Measurements from ENCODE around the gene FRMPD4. TPM values are rescaled to one million over a fixed set of nuclear protein-coding genes. Genes with fewer than 3 reads are reported as not detected.

FRMPD4 gene
- total RNA-seq, 4 donors from 2014 or later: 0.17 to 0.83 (median 0.46) TPM

- TF ChIP-seq EP300 (IDR thresholded peaks at IDR 0.05): no peak
- TF ChIP-seq, protein P1, sequence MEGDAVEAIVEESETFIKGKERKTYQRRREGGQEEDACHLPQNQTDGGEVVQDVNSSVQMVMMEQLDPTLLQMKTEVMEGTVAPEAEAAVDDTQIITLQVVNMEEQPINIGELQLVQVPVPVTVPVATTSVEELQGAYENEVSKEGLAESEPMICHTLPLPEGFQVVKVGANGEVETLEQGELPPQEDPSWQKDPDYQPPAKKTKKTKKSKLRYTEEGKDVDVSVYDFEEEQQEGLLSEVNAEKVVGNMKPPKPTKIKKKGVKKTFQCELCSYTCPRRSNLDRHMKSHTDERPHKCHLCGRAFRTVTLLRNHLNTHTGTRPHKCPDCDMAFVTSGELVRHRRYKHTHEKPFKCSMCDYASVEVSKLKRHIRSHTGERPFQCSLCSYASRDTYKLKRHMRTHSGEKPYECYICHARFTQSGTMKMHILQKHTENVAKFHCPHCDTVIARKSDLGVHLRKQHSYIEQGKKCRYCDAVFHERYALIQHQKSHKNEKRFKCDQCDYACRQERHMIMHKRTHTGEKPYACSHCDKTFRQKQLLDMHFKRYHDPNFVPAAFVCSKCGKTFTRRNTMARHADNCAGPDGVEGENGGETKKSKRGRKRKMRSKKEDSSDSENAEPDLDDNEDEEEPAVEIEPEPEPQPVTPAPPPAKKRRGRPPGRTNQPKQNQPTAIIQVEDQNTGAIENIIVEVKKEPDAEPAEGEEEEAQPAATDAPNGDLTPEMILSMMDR (IDR thresholded peaks at IDR 0.05): no peak
- no peak for TF ChIP-seq POLR2AphosphoS5 (IDR thresholded peaks at IDR 0.05)
- no peak for TF ChIP-seq POLR2A (IDR thresholded peaks at IDR 0.05; ENCODE audit: low read depth)
- Histone ChIP-seq H3K9me3 (no peaks in the 10 kb centered on the region), H3K27me3 (no peaks in the 10 kb centered on the region), H3K27ac (replicated peaks in 1 of 4) (no peak overlapping the region), H3K4me1 (no peaks in the 10 kb centered on the region), H3K4me3 (no peak overlapping the region), H3K36me3 (no peaks in the 10 kb centered on the region)
- intact Hi-C loops (cut with DNase I): no loop called here
- DNase-seq (ENCODE audit: extremely low spot score): no peak
- 77% methylated on average over 5 of the region's 5 CpGs for WGBS
Measured at GRCh38 chrX:12234534-12235329, 96.5 kb downstream of the FRMPD4 start.

GRCh38 chrX:12236156-12236555 lies 97.9 kb downstream of the FRMPD4 start:
- no peaks in the 10 kb centered on the region for H3K27me3 ChIP-seq
- no peak overlapping the region for H3K27ac ChIP-seq (replicated peaks in 1 of 4)
- no peak for TF ChIP-seq POLR2A (IDR thresholded peaks at IDR 0.05; ENCODE audit: low read depth)
- H3K4me1 ChIP-seq: no peaks in the 10 kb centered on the region
- intact Hi-C loops (cut with DNase I): no loop called here
- H3K9me3 ChIP-seq: no peaks in the 10 kb centered on the region
- H3K36me3 ChIP-seq: no peaks in the 10 kb centered on the region
- WGBS: 74% methylated on average over 2 of the region's 2 CpGs
- no peak overlapping the region for H3K4me3 ChIP-seq
- DNase-seq (ENCODE audit: extremely low spot score): no peak

- Histone ChIP-seq H3K4me1 (no peaks in the 10 kb centered on the region), H3K4me3 (no peak overlapping the region), H3K9me3 (no peaks in the 10 kb centered on the region), H3K27ac (replicated peaks in 1 of 4) (no peak overlapping the region), H3K27me3 (no peaks in the 10 kb centered on the region), H3K36me3 (no peaks in the 10 kb centered on the region)
- DNase-seq (ENCODE audit: extremely low spot score): no peak
- intact Hi-C loops (cut with DNase I): no loop called here
- TF ChIP-seq, protein P1 (IDR thresholded peaks at IDR 0.05): no peak
- TF ChIP-seq POLR2A (IDR thresholded peaks at IDR 0.05; ENCODE audit: low read depth) (no peak), EP300 (IDR thresholded peaks at IDR 0.05) (no peak), POLR2AphosphoS5 (IDR thresholded peaks at IDR 0.05) (no peak)
Measured at GRCh38 chrX:12237131-12237530, 98.9 kb downstream of the FRMPD4 start.

DNA sequence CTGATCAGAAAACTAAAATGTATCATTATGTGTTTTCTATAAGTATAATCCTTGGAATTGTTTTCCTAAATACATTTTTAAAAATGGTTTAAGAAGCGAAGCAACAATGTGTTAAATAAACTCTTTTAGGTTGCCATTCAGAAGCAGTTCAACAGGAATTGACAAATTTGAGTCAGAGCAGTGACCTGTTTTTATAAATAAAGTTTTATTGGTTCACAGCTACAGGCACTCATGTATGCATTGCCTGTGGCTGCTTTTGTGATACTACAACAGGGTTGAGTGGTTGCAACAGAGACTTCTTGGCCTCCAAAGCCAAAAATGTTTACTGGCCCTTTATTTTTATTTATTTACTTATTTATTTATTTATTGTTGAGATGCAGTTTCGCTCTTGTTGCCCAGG lies 99.5 kb downstream of the FRMPD4 start:
- intact Hi-C loops (cut with DNase I): no loop called here
- 74% methylated on average over 2 of the region's 2 CpGs for WGBS

DNA sequence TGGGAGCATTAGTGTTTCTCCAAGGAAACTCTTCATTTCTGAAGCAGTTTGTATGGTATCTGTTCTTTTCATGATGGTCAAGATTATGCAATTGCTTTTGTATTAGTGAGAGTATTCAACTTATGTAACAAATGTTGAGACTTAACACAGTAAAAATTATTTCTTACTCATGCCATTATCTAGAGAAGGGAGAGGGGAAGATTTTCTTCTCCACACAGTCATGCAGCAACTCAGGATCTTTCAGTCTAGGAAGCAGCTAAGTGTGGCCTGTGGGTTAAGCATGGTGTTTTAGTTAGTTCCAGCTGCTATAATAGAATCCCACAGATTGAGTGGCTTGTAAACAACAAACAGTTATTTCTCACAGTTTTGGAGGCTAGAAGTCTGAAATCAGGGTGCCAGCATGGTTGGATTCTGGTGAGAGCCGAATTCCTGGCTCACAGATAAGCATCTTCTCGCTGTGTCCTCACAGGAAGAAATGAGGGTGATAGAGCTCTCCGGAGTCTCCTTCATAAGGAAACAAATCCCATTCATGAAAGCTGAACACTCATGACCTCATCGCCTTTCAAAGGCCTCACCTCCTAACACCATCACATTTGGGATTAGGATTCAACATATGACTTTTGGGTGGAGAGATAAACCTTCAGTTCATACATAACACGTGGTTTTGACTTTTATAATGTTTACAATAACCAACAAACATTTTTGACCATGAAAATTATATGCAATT lies 101.2 kb downstream of the FRMPD4 start:
- Histone ChIP-seq H3K9me3 (no peaks in the 10 kb centered on the region), H3K27ac (replicated peaks in 1 of 4) (no peak overlapping the region), H3K36me3 (no peaks in the 10 kb centered on the region), H3K27me3 (no peaks in the 10 kb centered on the region), H3K4me3 (no peak overlapping the region), H3K4me1 (no peaks in the 10 kb centered on the region)
- no peak for DNase-seq (ENCODE audit: extremely low spot score)
- intact Hi-C loops (cut with DNase I): no loop called here
- WGBS: 71% methylated on average over 5 of the region's 5 CpGs
- TF ChIP-seq POLR2A (IDR thresholded peaks at IDR 0.05; ENCODE audit: low read depth) (no peak), POLR2AphosphoS5 (IDR thresholded peaks at IDR 0.05) (no peak), EP300 (IDR thresholded peaks at IDR 0.05) (no peak)
- TF ChIP-seq, protein P1 (IDR thresholded peaks at IDR 0.05): no peak

More for the DNA sequence above, 99.5 kb downstream of the FRMPD4 start:
- H3K4me3 ChIP-seq: no peak overlapping the region
- H3K27ac ChIP-seq (replicated peaks in 1 of 4): no peak overlapping the region
- no peaks in the 10 kb centered on the region for H3K9me3 ChIP-seq
- H3K4me1 ChIP-seq: no peaks in the 10 kb centered on the region
- no peaks in the 10 kb centered on the region for H3K36me3 ChIP-seq
- DNase-seq (ENCODE audit: extremely low spot score): no peak
- TF ChIP-seq POLR2A (IDR thresholded peaks at IDR 0.05; ENCODE audit: low read depth): no peak
- no peaks in the 10 kb centered on the region for H3K27me3 ChIP-seq
